Mammary epithelial cell (primary cell): ENCODE measurements around the gene CIAO3.

Experiments used
- EZH2 ChIP-seq: IDR thresholded peaks from 2 replicates; pipeline ENCODE4 v1.6.1; 2012; ENCODE audit warnings: low read length, inconsistent platforms, borderline replicate concordance
- TF ChIP-seq, protein P1 (sequence below), 2 donors: IDR thresholded peaks in 1 of 2; conservative IDR thresholded peaks in 1 of 2; 2 replicates each; pipeline ENCODE4 v1.5.1; 2011 to 2012; ENCODE audit warnings: inconsistent platforms in 2 of 2, low read length in 2 of 2, mild to moderate bottlenecking in 2 of 2, control low read depth in 1 of 2, low read depth in 1 of 2; ENCODE audit not compliant: insufficient read depth in 1 of 2; ENCODE audit errors: extremely low read depth in 1 of 2

DNA sequence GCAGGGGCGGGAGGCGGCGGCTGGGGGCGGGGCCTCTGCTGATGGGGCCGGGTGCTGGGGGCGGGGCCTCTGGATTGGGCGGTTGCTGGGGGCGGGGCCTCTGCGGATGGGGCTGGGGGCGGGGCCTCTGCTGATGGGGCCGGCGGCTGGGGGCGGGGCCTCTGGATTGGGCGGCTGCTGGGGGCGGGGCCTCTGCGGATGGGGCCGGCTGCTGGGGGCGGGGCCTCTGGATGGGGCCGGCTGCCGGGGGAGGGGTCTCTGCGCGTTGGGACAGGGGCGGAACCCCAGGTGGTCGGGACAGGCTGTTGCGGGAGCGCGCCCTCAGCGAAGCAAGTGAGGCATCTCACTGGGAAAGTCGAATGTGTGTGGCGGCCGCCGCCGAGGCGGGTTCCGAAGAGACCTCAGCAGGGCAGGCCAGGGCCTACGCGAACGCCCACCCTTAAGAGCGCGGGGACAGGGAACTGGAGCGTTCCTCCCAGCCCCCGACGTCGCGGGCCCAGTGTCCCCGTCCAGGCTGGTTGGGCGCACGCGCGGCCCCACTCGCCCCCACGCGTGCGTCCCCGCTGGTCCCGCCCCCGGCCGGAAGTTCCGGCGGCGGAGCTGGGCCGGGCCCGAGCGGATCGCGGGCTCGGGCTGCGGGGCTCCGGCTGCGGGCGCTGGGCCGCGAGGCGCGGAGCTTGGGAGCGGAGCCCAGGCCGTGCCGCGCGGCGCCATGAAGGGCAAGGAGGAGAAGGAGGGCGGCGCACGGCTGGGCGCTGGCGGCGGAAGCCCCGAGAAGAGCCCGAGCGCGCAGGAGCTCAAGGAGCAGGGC lies 60.8 kb downstream of the CIAO3 start, which contains the start of gene STUB1:
- TF ChIP-seq, protein P1, sequence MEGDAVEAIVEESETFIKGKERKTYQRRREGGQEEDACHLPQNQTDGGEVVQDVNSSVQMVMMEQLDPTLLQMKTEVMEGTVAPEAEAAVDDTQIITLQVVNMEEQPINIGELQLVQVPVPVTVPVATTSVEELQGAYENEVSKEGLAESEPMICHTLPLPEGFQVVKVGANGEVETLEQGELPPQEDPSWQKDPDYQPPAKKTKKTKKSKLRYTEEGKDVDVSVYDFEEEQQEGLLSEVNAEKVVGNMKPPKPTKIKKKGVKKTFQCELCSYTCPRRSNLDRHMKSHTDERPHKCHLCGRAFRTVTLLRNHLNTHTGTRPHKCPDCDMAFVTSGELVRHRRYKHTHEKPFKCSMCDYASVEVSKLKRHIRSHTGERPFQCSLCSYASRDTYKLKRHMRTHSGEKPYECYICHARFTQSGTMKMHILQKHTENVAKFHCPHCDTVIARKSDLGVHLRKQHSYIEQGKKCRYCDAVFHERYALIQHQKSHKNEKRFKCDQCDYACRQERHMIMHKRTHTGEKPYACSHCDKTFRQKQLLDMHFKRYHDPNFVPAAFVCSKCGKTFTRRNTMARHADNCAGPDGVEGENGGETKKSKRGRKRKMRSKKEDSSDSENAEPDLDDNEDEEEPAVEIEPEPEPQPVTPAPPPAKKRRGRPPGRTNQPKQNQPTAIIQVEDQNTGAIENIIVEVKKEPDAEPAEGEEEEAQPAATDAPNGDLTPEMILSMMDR (conservative IDR thresholded peaks at IDR 0.05 in 1 of 2, IDR thresholded peaks at IDR 0.05 in 1 of 2; ENCODE audit: extremely low read depth in 1 of 2, insufficient read depth in 1 of 2, low read depth in 1 of 2, low read length in 2 of 2), result no peak
- no peak for TF ChIP-seq EZH2
